HepG2 (cell line): ENCODE results near the gene MCRIP2. TPM values are rescaled to one million over a fixed set of nuclear protein-coding genes. Genes with fewer than 3 reads are reported as not detected.

ENCODE experiments used
- IRF2 ChIP-seq: IDR thresholded peaks from 2 replicates; pipeline ENCODE4 v1.6.1; 2018; ENCODE audit warnings: missing genetic modification reagents, missing compliant biosample characterization
- KLF16 ChIP-seq, 2 experiments: sonication (generic) in 1 of 2; formaldehyde crosslinking in 1 of 2; IDR thresholded peaks; 2 replicates each; pipeline versions ENCODE4 v1.6.1 to v1.8.0; 2016 to 2023; ENCODE audit warnings: missing genetic modification reagents in 2 of 2, missing compliant biosample characterization in 1 of 2
- MAF1 ChIP-seq: sonication (generic); formaldehyde crosslinking; IDR thresholded peaks from 2 replicates; pipeline ENCODE4 v1.5.0; 2020; ENCODE audit warnings: missing genetic modification reagents, borderline replicate concordance
- NFE2L1 ChIP-seq: sonication (generic); formaldehyde crosslinking; IDR thresholded peaks from 2 replicates; pipeline ENCODE4 v1.4.0; 2020; ENCODE audit warnings: missing genetic modification reagents, mild to moderate bottlenecking, borderline replicate concordance
- RARA ChIP-seq: IDR thresholded peaks from 2 replicates; pipeline ENCODE4 v1.6.1; 2016; ENCODE audit warnings: missing genetic modification reagents, missing compliant biosample characterization
- THAP7 ChIP-seq: sonication (generic); formaldehyde crosslinking; IDR thresholded peaks from 2 replicates; pipeline ENCODE4 v1.8.1; 2023; ENCODE audit warnings: mild to moderate bottlenecking, missing genetic modification reagents
- YY1 ChIP-seq: IDR thresholded peaks from 2 replicates; pipeline ENCODE4 v1.6.1; 2011; ENCODE audit warnings: low read length, low read depth, moderate library complexity, mild to moderate bottlenecking; ENCODE audit not compliant: insufficient read depth, insufficient replicate concordance
- ZBTB33 ChIP-seq: sonication (generic); formaldehyde crosslinking; IDR thresholded peaks from 2 replicates; pipeline ENCODE4 v1.4.0; 2020; ENCODE audit warnings: missing genetic modification reagents
- ZBTB7B ChIP-seq: sonication (generic); formaldehyde crosslinking; IDR thresholded peaks from 2 replicates; pipeline ENCODE4 v1.4.0; 2020; ENCODE audit warnings: missing genetic modification reagents
- ZFP90 ChIP-seq: sonication (generic); formaldehyde crosslinking; IDR thresholded peaks from 2 replicates; pipeline ENCODE4 v1.8.0; 2022; ENCODE audit warnings: missing genetic modification reagents, mild to moderate bottlenecking, inconsistent platforms, borderline replicate concordance
- ZMYM2 ChIP-seq: sonication (generic); formaldehyde crosslinking; IDR thresholded peaks from 2 replicates; pipeline ENCODE4 v1.8.0; 2022; ENCODE audit warnings: mild to moderate bottlenecking, missing genetic modification reagents
- ZNF337 ChIP-seq: sonication (generic); formaldehyde crosslinking; IDR thresholded peaks from 2 replicates; pipeline ENCODE4 v1.5.1; 2020; ENCODE audit warnings: missing genetic modification reagents, low read depth, mild to moderate bottlenecking, borderline replicate concordance
- ZNF543 ChIP-seq: sonication (generic); formaldehyde crosslinking; IDR thresholded peaks from 2 replicates; pipeline ENCODE4 v1.4.0; 2020; ENCODE audit warnings: mild to moderate bottlenecking, missing genetic modification reagents
- ZNF614 ChIP-seq: IDR thresholded peaks from 2 replicates; pipeline ENCODE4 v1.6.1; 2018; ENCODE audit warnings: missing biosample characterization, missing genetic modification reagents, inconsistent platforms, borderline replicate concordance
- ZNF891 ChIP-seq: sonication (generic); formaldehyde crosslinking; IDR thresholded peaks from 2 replicates; pipeline ENCODE4 v1.5.0; 2020; ENCODE audit warnings: mild to moderate bottlenecking, missing genetic modification reagents
- polyA plus RNA-seq, 8 experiments: library from polyadenylated mRNA; depleted of rRNA in 3 of 8; stranded (reverse) in 7 of 8; unstranded in 1 of 8; fragments of >200 nt; fragmentation: Illumina TruSeq in 4 of 8; extraction: Trizol in 4 of 8; gene quantifications; 2 replicates each; pipeline versions ENCODE4 v1.2.1 to v1.2.3, GENCODE V29; 2011 to 2016; ENCODE audit warnings: low read depth in 4 of 8, missing spikeins in 1 of 8, mixed read lengths in 1 of 8; ENCODE audit not compliant: insufficient read depth in 1 of 8
- total RNA-seq, 5 experiments: library from RNA; depleted of rRNA; stranded (reverse); fragments of >200 nt; fragmentation: Illumina TruSeq; extraction: Trizol; gene quantifications; 2 replicates each; pipeline ENCODE4 v1.2.3, GENCODE V29; 2016; ENCODE audit warnings: low read depth in 1 of 5
- TF ChIP-seq, protein P1 (sequence below), 2 experiments: sonication (generic) in 1 of 2; formaldehyde crosslinking in 1 of 2; IDR thresholded peaks; 2 replicates each; pipeline versions ENCODE4 v1.4.0 to v1.6.1; 2016 to 2020; ENCODE audit warnings: borderline replicate concordance in 1 of 2, low read depth in 1 of 2, mild to moderate bottlenecking in 1 of 2, missing genetic modification reagents in 1 of 2
- TF ChIP-seq, protein P2 (sequence below): sonication (generic); formaldehyde crosslinking; conservative IDR thresholded peaks from 2 replicates; pipeline ENCODE4 v1.8.0; 2022; ENCODE audit warnings: low read depth, missing genetic modification reagents
- TF ChIP-seq, protein P3 (sequence below): sonication (generic); formaldehyde crosslinking; IDR thresholded peaks from 2 replicates; pipeline ENCODE4 v1.5.0; 2020; ENCODE audit warnings: missing genetic modification reagents, mild to moderate bottlenecking, borderline replicate concordance

MCRIP2 gene
- total and polyA plus RNA-seq, 2 of the 13 experiments (the other 11 are each of a cell fraction or from before 2014, with no cell fraction given) = 39.6 to 76.7 TPM

- TF ChIP-seq, protein P1, sequence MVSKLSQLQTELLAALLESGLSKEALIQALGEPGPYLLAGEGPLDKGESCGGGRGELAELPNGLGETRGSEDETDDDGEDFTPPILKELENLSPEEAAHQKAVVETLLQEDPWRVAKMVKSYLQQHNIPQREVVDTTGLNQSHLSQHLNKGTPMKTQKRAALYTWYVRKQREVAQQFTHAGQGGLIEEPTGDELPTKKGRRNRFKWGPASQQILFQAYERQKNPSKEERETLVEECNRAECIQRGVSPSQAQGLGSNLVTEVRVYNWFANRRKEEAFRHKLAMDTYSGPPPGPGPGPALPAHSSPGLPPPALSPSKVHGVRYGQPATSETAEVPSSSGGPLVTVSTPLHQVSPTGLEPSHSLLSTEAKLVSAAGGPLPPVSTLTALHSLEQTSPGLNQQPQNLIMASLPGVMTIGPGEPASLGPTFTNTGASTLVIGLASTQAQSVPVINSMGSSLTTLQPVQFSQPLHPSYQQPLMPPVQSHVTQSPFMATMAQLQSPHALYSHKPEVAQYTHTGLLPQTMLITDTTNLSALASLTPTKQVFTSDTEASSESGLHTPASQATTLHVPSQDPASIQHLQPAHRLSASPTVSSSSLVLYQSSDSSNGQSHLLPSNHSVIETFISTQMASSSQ (IDR thresholded peaks at IDR 0.05; ENCODE audit: low read depth) = no peak
- TF ChIP-seq, protein P1 (CRISPR knock-in tag; IDR thresholded peaks at IDR 0.05; ENCODE audit: borderline replicate concordance) = peak; percentile 72
- TF ChIP-seq ZBTB7B (CRISPR knock-in tag) = peak; percentile 46; the same call in 1 of the 2 replicates
- TF ChIP-seq ZMYM2 (CRISPR knock-in tag) = no peak
- TF ChIP-seq, protein P2, sequence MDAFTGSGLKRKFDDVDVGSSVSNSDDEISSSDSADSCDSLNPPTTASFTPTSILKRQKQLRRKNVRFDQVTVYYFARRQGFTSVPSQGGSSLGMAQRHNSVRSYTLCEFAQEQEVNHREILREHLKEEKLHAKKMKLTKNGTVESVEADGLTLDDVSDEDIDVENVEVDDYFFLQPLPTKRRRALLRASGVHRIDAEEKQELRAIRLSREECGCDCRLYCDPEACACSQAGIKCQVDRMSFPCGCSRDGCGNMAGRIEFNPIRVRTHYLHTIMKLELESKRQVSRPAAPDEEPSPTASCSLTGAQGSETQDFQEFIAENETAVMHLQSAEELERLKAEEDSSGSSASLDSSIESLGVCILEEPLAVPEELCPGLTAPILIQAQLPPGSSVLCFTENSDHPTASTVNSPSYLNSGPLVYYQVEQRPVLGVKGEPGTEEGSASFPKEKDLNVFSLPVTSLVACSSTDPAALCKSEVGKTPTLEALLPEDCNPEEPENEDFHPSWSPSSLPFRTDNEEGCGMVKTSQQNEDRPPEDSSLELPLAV (CRISPR knock-in tag) = 0 out of 2 replicates have a peak, but pooled peaks have one; percentile 25
- TF ChIP-seq THAP7 = peak; percentile 75; the same call in 1 of the 2 replicates
- peak; percentile 60; the same call in 1 of the 2 replicates for TF ChIP-seq ZNF337 (CRISPR knock-in tag)
- peak; percentile 76 for TF ChIP-seq ZBTB33 (CRISPR knock-in tag)
- TF ChIP-seq NFE2L1 (CRISPR knock-in tag) = no peak
- peak in 1 of 2 experiments; percentile 63; a peak in 1 of 4 replicates for TF ChIP-seq KLF16 (CRISPR knock-in tag; IDR thresholded peaks at IDR 0.05)
- TF ChIP-seq ZNF543 (CRISPR knock-in tag) = peak; percentile 59; the same call in 1 of the 2 replicates
- peak; percentile 48; the same call in 1 of the 2 replicates for TF ChIP-seq ZFP90
- peak; percentile 86; the same call in 1 of the 2 replicates for TF ChIP-seq IRF2 (CRISPR knock-in tag)
- TF ChIP-seq ZNF614 = peak; percentile 59; the same call in 1 of the 2 replicates
- peak; percentile 95 for TF ChIP-seq YY1
- peak; percentile 74 for TF ChIP-seq ZNF891 (CRISPR knock-in tag)
- TF ChIP-seq MAF1 = peak; percentile 10; the same call in 1 of the 2 replicates
- TF ChIP-seq, protein P3, sequence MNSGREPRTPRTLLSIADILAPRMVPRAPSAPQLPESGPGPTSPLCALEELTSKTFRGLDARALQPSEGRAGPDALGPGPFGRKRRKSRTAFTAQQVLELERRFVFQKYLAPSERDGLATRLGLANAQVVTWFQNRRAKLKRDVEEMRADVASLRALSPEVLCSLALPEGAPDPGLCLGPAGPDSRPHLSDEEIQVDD (CRISPR knock-in tag) = 0 out of 2 replicates have a peak, but pooled peaks have one; percentile 29
- TF ChIP-seq RARA (CRISPR knock-in tag) = peak; percentile 40; the same call in 1 of the 2 replicates
These were observed 26.3 kb downstream of the MCRIP2 start, which contains the start of gene RHOT2 (continued) for GRCh38 chr16:667780-668518.
